HG03469 (cell line): ENCODE measurements around the gene HLA-DMB.
"Not testable (repeated sequence)": the region's sequence is repeated elsewhere in the genome, so short reads cannot be mapped to it uniquely, and the experiment has no call there.

ENCODE experiments used
- ATAC-seq: cut with Tn5 transposase; IDR thresholded peaks from one replicate; pipeline ENCODE4 v1.9.1; 2021; ENCODE audit warnings: mild to moderate bottlenecking, moderate library complexity, moderate number of reproducible peaks; ENCODE audit not compliant: unreplicated experiment

HLA-DMB gene

GRCh38 chr6:32952817-32953739 is 12.2 kb upstream of the HLA-DMB start, which contains the start of gene HLA-DMA:
Gene HLA-DMA (minus strand): TSS chr6:32953097. CDS start chr6:32953036, 61 bp downstream.
- ATAC-seq, result peak; percentile 75

GRCh38 chr6:32950449-32950848 is 9.6 kb upstream of the HLA-DMB start:
- ATAC-seq, result no peak

- ATAC-seq, result no peak
Observed at GRCh38 chr6:32950010-32950409, 9.2 kb upstream of the HLA-DMB start.

GRCh38 chr6:32949113-32949512 is 8.3 kb upstream of the HLA-DMB start:
- no peak for ATAC-seq

GRCh38 chr6:32947552-32948465 is 7.0 kb upstream of the HLA-DMB start:
- no peak for ATAC-seq

GRCh38 chr6:32946893-32947292 is 6.1 kb upstream of the HLA-DMB start:
- ATAC-seq, result no peak

- no peak for ATAC-seq
Observed at GRCh38 chr6:32945953-32946352, 5.1 kb upstream of the HLA-DMB start.

- no peak for ATAC-seq
Observed at GRCh38 chr6:32945108-32945760, 4.4 kb upstream of the HLA-DMB start.

GRCh38 chr6:32943864-32944649 is 3.2 kb upstream of the HLA-DMB start:
- ATAC-seq, result no peak

- not testable (repeated sequence) for ATAC-seq
Observed at GRCh38 chr6:32942555-32943123, 1.8 kb upstream of the HLA-DMB start.

- peak; percentile 33 for ATAC-seq
Observed at GRCh38 chr6:32941214-32941768, 463 bp upstream of the HLA-DMB start.

GRCh38 chr6:32938494-32938893 is 2.3 kb downstream of the HLA-DMB start:
- ATAC-seq, result no peak

- no peak for ATAC-seq
Observed at GRCh38 chr6:32937230-32937633, 3.6 kb downstream of the HLA-DMB start.

GRCh38 chr6:32936239-32937152 is 4.3 kb downstream of the HLA-DMB start:
- ATAC-seq, result no peak

- no peak for ATAC-seq
Observed at GRCh38 chr6:32935551-32936238, 5.1 kb downstream of the HLA-DMB start.

GRCh38 chr6:32933661-32934085 is 7.2 kb downstream of the HLA-DMB start:
- no peak for ATAC-seq

GRCh38 chr6:32932132-32932868 is 8.5 kb downstream of the HLA-DMB start:
- no peak for ATAC-seq
